Hair follicle dermal papilla cell (primary cell): ENCODE data around the gene BEX4. TPM values are rescaled to one million over a fixed set of nuclear protein-coding genes. Genes with fewer than 3 reads are reported as not detected.

Source experiments
- total RNA-seq: library from RNA; depleted of rRNA; stranded (reverse); fragments of >200 nt; gene quantifications from 2 replicates; pipeline ENCODE4 v1.2.3, GENCODE V29; 2012

Gene BEX4, protein sequence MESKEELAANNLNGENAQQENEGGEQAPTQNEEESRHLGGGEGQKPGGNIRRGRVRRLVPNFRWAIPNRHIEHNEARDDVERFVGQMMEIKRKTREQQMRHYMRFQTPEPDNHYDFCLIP
- 20.9 and 22.2 TPM in 2 replicates for total RNA-seq

GRCh38 chrX:103214870-103215424 is at the start of gene BEX4:
Gene BEX4, plus strand, starts transcription at chrX:103215108. Its CDS starts 1,046 bp downstream, at chrX:103216154.

DNA sequence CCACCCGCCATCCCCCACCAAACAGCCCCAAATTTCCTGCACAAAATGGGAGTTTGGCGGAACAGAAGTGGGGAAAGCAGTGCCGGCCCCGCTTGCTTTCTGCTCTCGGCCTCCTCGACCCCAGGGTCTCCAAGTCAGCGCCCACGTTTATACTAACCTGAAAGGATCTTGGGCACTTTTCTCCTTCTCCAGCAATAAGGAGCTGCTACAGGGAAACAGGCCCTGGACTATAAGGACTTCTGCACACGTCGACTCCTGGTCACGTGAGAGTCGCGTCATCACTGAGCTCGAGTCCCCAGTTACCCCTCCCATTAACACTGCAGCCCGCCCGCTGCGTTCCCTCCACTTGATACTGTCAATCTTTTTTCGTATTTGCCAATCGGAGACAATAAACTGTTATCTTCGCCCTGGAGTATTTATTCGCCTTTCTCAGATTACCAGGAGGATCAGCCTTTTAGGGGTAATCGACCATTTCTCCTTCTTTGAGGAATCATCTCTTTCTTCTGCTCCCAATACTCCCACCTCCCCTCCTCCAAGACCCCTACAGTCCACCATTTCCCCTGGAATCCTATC is 40.1 kb downstream of the BEX4 start, which contains the start of gene TCEAL8:
TSS of gene TCEAL8 (minus strand) at position 235 of the 573 bp plus-strand sequence. CDS start 1,176 bp downstream, outside the sequence.

Other genes with a start within 250 kb of the BEX4 start
- gene BEX1, start 150.9 kb upstream of the BEX4 start, total RNA-seq, result 0.61 and 1.8 TPM in 2 replicates
- not detected in 2 replicates for gene NXF3, start 122.0 kb upstream of the BEX4 start, total RNA-seq
- gene TCEAL8, start 40.0 kb downstream of the BEX4 start, total RNA-seq, result 78.7 and 103 TPM in 2 replicates
- gene TCEAL5, start 61.6 kb downstream of the BEX4 start, total RNA-seq, result not detected in 2 replicates
- gene BEX2, start 95.9 kb downstream of the BEX4 start, total RNA-seq, result 0.73 and 0.97 TPM in 2 replicates
- gene TCEAL7, start 115.1 kb downstream of the BEX4 start, total RNA-seq, result 21.3 and 23.6 TPM in 2 replicates
- gene TCEAL9, start 141.4 kb downstream of the BEX4 start, total RNA-seq, result 56.1 and 65.6 TPM in 2 replicates
- 110 and 139 TPM in 2 replicates for gene BEX3, start 161.4 kb downstream of the BEX4 start, total RNA-seq